H9 (cell line): ENCODE data around the gene OGFRL1. TPM values are rescaled to one million over a fixed set of nuclear protein-coding genes. Genes with fewer than 3 reads are reported as not detected.

Source experiments
- DNase-seq: peaks from one replicate; pipeline ENCODE4 v3.0.0-alpha.2; 2017
- H2AFZ ChIP-seq: one replicate; pipeline ENCODE4 v1.6.1; 2013; ENCODE audit warnings: mild to moderate bottlenecking, low read length, control low read depth, moderate library complexity
- H2AK5ac ChIP-seq: 2 replicates; pipeline ENCODE4 v1.6.1; 2013; ENCODE audit warnings: low read length, control low read depth, mixed read lengths; ENCODE audit not compliant: insufficient read length
- H2BK120ac ChIP-seq: one replicate; pipeline ENCODE4 v1.6.1; 2013; ENCODE audit warnings: low read depth, mild to moderate bottlenecking, low read length, control low read depth, inconsistent platforms; ENCODE audit not compliant: poor library complexity, severe bottlenecking
- H2BK12ac ChIP-seq: 2 replicates; pipeline ENCODE4 v1.6.1; 2013; ENCODE audit warnings: low read length, control low read depth, mixed read lengths, low read depth; ENCODE audit not compliant: insufficient read length
- H2BK15ac ChIP-seq: 2 replicates; pipeline ENCODE4 v1.6.1; 2013; ENCODE audit warnings: low read depth, low read length, control low read depth
- H2BK20ac ChIP-seq: one replicate; pipeline ENCODE4 v1.6.1; 2013; ENCODE audit warnings: low read depth, mild to moderate bottlenecking, low read length, control low read depth, inconsistent platforms; ENCODE audit not compliant: poor library complexity, severe bottlenecking
- H2BK5ac ChIP-seq: 2 replicates; pipeline ENCODE4 v1.6.1; 2013; ENCODE audit warnings: low read length, control low read depth, mixed read lengths; ENCODE audit not compliant: insufficient read length
- H3K14ac ChIP-seq: 2 replicates; pipeline ENCODE4 v1.6.1; 2013; ENCODE audit warnings: low read length, control low read depth; ENCODE audit not compliant: insufficient read depth
- H3K18ac ChIP-seq: 2 replicates; pipeline ENCODE4 v1.6.1; 2013; ENCODE audit warnings: low read depth, mild to moderate bottlenecking, mixed read lengths, low read length, control low read depth; ENCODE audit not compliant: insufficient read length
- H3K23ac ChIP-seq: 2 replicates; pipeline ENCODE4 v1.6.1; 2013; ENCODE audit warnings: low read length, control low read depth, mixed read lengths, low read depth; ENCODE audit not compliant: insufficient read length
- H3K23me2 ChIP-seq: 2 replicates; pipeline ENCODE4 v1.6.1; 2013; ENCODE audit warnings: low read depth, mild to moderate bottlenecking, mixed read lengths, low read length, control low read depth; ENCODE audit not compliant: insufficient read length, poor library complexity, severe bottlenecking
- H3K27ac ChIP-seq: 2 replicates; pipeline ENCODE4 v1.5.1; 2013; ENCODE audit warnings: low read length, control low read depth, mixed read lengths, low read depth; ENCODE audit not compliant: insufficient read length
- H3K27me3 ChIP-seq: 2 replicates; pipeline ENCODE4 v1.6.1; 2013; ENCODE audit warnings: low read length, control low read depth, inconsistent platforms; ENCODE audit not compliant: insufficient read depth
- H3K4ac ChIP-seq: 2 replicates; pipeline ENCODE4 v1.6.1; 2013; ENCODE audit warnings: low read depth, mild to moderate bottlenecking, control low read depth, inconsistent platforms, low read length, moderate library complexity
- H3K4me1 ChIP-seq: 2 replicates; pipeline ENCODE4 v1.6.1; 2013; ENCODE audit warnings: low read length, control low read depth, inconsistent platforms; ENCODE audit not compliant: insufficient read depth
- H3K4me2 ChIP-seq: 2 replicates; pipeline ENCODE4 v1.6.1; 2013; ENCODE audit warnings: low read length, control low read depth, mixed read lengths; ENCODE audit not compliant: insufficient read length, insufficient read depth
- H3K56ac ChIP-seq: 2 replicates; pipeline ENCODE4 v1.6.1; 2013; ENCODE audit warnings: low read depth, mild to moderate bottlenecking, mixed read lengths, low read length, control low read depth; ENCODE audit not compliant: insufficient read length
- H3K79me1 ChIP-seq: 2 replicates; pipeline ENCODE4 v1.6.1; 2013; ENCODE audit warnings: low read depth, mild to moderate bottlenecking, moderate library complexity, low read length, control low read depth, inconsistent platforms; ENCODE audit not compliant: insufficient read depth, poor library complexity, severe bottlenecking
- H3K79me2 ChIP-seq: 2 replicates; pipeline ENCODE4 v1.6.1; 2013; ENCODE audit warnings: low read length, control low read depth, inconsistent platforms; ENCODE audit not compliant: insufficient read depth
- H3K9ac ChIP-seq: 2 replicates; pipeline ENCODE4 v1.6.1; 2013; ENCODE audit warnings: low read length, control low read depth, mixed read lengths; ENCODE audit not compliant: insufficient read length; ENCODE audit errors: extremely low read depth
- H3K9me3 ChIP-seq: one replicate; pipeline ENCODE4 v1.6.1; 2013; ENCODE audit warnings: low read depth, low read length, inconsistent platforms; ENCODE audit not compliant: control insufficient read depth
- H3T11ph ChIP-seq: one replicate; pipeline ENCODE4 v1.6.1; 2013; ENCODE audit warnings: mild to moderate bottlenecking, low read length, control low read depth, inconsistent platforms
- H4K20me1 ChIP-seq: one replicate; pipeline ENCODE4 v1.6.1; 2013; ENCODE audit not compliant: control insufficient read depth, insufficient read length, insufficient read depth
- H4K5ac ChIP-seq: 2 replicates; pipeline ENCODE4 v1.6.1; 2013; ENCODE audit warnings: low read depth, mild to moderate bottlenecking, mixed read lengths, low read length, control low read depth; ENCODE audit not compliant: insufficient read length
- H4K8ac ChIP-seq: replicated peaks from 2 replicates; pipeline ENCODE4 v1.6.1; 2013; ENCODE audit warnings: low read length, control low read depth, mixed read lengths, low read depth; ENCODE audit not compliant: insufficient read length
- H4K91ac ChIP-seq: 2 replicates; pipeline ENCODE4 v1.6.1; 2013; ENCODE audit warnings: low read depth, mild to moderate bottlenecking, moderate library complexity, mixed read lengths, low read length, control low read depth; ENCODE audit not compliant: insufficient read length
- H3K27ac Mint-ChIP-seq, 3 experiments: 2 replicates in 2 of 3; 3 replicates in 1 of 3; pipeline ENCODE4 v1.8.0; 2020 to 2021; ENCODE audit warnings: mixed read lengths in 3 of 3, mild to moderate bottlenecking in 1 of 3, moderate library complexity in 1 of 3
- H3K27me3 Mint-ChIP-seq: 2 replicates; pipeline ENCODE4 v1.8.0; 2021; ENCODE audit warnings: low read depth, mild to moderate bottlenecking, moderate library complexity, mixed read lengths
- H3K36me3 Mint-ChIP-seq, 3 experiments: 2 replicates in 2 of 3; 3 replicates in 1 of 3; pipeline ENCODE4 v1.8.0; 2020 to 2021; ENCODE audit warnings: low read depth in 3 of 3, mixed read lengths in 3 of 3; ENCODE audit not compliant: insufficient read depth in 1 of 3
- H3K4me1 Mint-ChIP-seq, 2 experiments: 2 replicates each; pipeline ENCODE4 v1.8.0; 2020; ENCODE audit warnings: mixed read lengths in 2 of 2
- H3K4me3 Mint-ChIP-seq, 2 experiments: 2 replicates in 1 of 2; 3 replicates in 1 of 2; pipeline ENCODE4 v1.8.0; 2020 to 2021; ENCODE audit warnings: mild to moderate bottlenecking in 2 of 2, mixed read lengths in 2 of 2, moderate library complexity in 1 of 2
- H3K9me3 Mint-ChIP-seq, 2 experiments: 2 replicates in 1 of 2; 3 replicates in 1 of 2; pipeline ENCODE4 v1.8.0; 2020; ENCODE audit warnings: mild to moderate bottlenecking in 2 of 2, mixed read lengths in 2 of 2, moderate library complexity in 1 of 2
- WGBS: extraction: QIAGEN DNeasy Blood & Tissue Kit; methylation state at CpG from one replicate; pipeline ENCODE4 v1.1.7; 2013; ENCODE audit warnings: missing lambda C conversion rate, low lambda C conversion rate, mixed read lengths; ENCODE audit not compliant: insufficient read length; ENCODE audit errors: extremely low coverage; 5-methylcytosine and 5-hydroxymethylcytosine counted together
- total RNA-seq: library from RNA; stranded (reverse); gene quantifications from 2 replicates; pipeline ENCODE4 v1.2.1, GENCODE V29; 2021
- TF ChIP-seq, protein P1 (sequence below): fragments of 200-600 bp; sonication (generic); conservative IDR thresholded peaks from 3 replicates; pipeline ENCODE4 v1.8.0; 2021; ENCODE audit warnings: antibody characterized with exemption, mild to moderate bottlenecking

OGFRL1 gene
- total RNA-seq, 1 experiment from 2014 or later = 2.8 TPM

DNA sequence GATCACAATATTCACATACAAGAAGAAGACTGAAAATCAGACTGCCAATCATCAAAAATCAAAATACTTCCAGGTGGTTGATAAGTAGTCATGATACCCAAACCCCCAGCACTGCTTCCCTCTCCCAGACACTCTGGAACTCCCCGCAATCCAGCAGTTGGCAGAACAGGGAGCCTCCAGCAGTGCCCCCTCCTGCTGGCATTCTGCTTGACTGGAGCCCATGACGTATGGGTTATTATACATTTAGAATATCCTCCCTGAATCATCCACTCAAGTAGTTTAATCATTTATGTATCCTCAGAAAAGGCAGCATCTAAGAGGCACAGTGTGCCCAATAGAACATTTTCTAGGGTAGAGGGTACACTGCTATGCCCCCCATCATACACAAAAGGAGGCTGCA, 9.3 kb upstream of the OGFRL1 start:
- Histone ChIP-seq H3K18ac (no peak overlapping the region), H3K56ac (no peak overlapping the region), H3K79me2 (no peaks in the 10 kb centered on the region), H3K14ac (no peak overlapping the region), H4K91ac (no peak overlapping the region), H2BK12ac (no peak overlapping the region), H3K23ac (no peak overlapping the region), H4K5ac (no peak overlapping the region), H3T11ph (no peak overlapping the region), H2AK5ac (no peak overlapping the region), H2BK15ac (no peak overlapping the region), H3K23me2 (no peaks in the 10 kb centered on the region), H3K4me1 (no peaks in the 10 kb centered on the region), H3K79me1 (no peaks in the 10 kb centered on the region), H4K20me1 (no peaks in the 10 kb centered on the region), H3K9ac (no peak overlapping the region), H2BK20ac (no peak overlapping the region), H3K9me3 (no peaks in the 10 kb centered on the region), H3K4me2 (no peak overlapping the region), H2BK5ac (no peak overlapping the region), H3K27ac (no peak overlapping the region), H3K4ac (no peak overlapping the region), H2AFZ (no peak overlapping the region), H2BK120ac (no peak overlapping the region), H3K27me3 (no peaks in the 10 kb centered on the region), H4K8ac (no peak overlapping the region)
- TF ChIP-seq, protein P1, sequence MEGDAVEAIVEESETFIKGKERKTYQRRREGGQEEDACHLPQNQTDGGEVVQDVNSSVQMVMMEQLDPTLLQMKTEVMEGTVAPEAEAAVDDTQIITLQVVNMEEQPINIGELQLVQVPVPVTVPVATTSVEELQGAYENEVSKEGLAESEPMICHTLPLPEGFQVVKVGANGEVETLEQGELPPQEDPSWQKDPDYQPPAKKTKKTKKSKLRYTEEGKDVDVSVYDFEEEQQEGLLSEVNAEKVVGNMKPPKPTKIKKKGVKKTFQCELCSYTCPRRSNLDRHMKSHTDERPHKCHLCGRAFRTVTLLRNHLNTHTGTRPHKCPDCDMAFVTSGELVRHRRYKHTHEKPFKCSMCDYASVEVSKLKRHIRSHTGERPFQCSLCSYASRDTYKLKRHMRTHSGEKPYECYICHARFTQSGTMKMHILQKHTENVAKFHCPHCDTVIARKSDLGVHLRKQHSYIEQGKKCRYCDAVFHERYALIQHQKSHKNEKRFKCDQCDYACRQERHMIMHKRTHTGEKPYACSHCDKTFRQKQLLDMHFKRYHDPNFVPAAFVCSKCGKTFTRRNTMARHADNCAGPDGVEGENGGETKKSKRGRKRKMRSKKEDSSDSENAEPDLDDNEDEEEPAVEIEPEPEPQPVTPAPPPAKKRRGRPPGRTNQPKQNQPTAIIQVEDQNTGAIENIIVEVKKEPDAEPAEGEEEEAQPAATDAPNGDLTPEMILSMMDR = no peak
- peaks cover 2 to 5% of the 10 kb centered on the region in 2 experiments; a peak in 4 of 5 replicates for H3K9me3 Mint-ChIP-seq
- WGBS = no CpG with 5 or more reads among the region's 2 CpGs
- H3K36me3 Mint-ChIP-seq = 0 out of 7 replicates have a peak, but pooled peaks cover 0 to 2% (median 0%) of the 10 kb centered on the region in 3 experiments
- no peak overlapping the region for H3K4me3 Mint-ChIP-seq
- no peaks in the 10 kb centered on the region for H3K27me3 Mint-ChIP-seq
- no peak for DNase-seq
- peaks cover 10 to 13% of the 10 kb centered on the region in 2 experiments; a peak in 3 of 4 replicates for H3K4me1 Mint-ChIP-seq
- no peak overlapping the region for H3K27ac Mint-ChIP-seq
